Ishikawa (cell line): Measurements from ENCODE around the gene GEMIN8.

Experiments used
- CEBPB ChIP-seq: IDR thresholded peaks from 2 replicates; pipeline ENCODE4 v1.6.1; 2012
- CREB1 ChIP-seq: IDR thresholded peaks from 2 replicates; pipeline ENCODE4 v1.6.1; 2012; ENCODE audit warnings: low read depth
- EGR1 ChIP-seq: IDR thresholded peaks from 2 replicates; pipeline ENCODE4 v1.6.1; 2012
- EP300 ChIP-seq: IDR thresholded peaks from 2 replicates; pipeline ENCODE4 v1.6.1; 2012; ENCODE audit warnings: borderline replicate concordance
- MAX ChIP-seq: IDR thresholded peaks from 2 replicates; pipeline ENCODE4 v1.6.1; 2012
- NFIC ChIP-seq: IDR thresholded peaks from 2 replicates; pipeline ENCODE4 v1.6.1; 2012
- RAD21 ChIP-seq: IDR thresholded peaks from 2 replicates; pipeline ENCODE4 v1.6.1; 2012; ENCODE audit warnings: low read depth
- TAF1 ChIP-seq: IDR thresholded peaks from 2 replicates; pipeline ENCODE4 v1.6.1; 2012; ENCODE audit warnings: low read depth, mild to moderate bottlenecking
- TCF12 ChIP-seq: IDR thresholded peaks from 2 replicates; pipeline ENCODE4 v1.6.1; 2012; ENCODE audit warnings: low read depth
- USF1 ChIP-seq: IDR thresholded peaks from 2 replicates; pipeline ENCODE4 v1.6.1; 2012

DNA sequence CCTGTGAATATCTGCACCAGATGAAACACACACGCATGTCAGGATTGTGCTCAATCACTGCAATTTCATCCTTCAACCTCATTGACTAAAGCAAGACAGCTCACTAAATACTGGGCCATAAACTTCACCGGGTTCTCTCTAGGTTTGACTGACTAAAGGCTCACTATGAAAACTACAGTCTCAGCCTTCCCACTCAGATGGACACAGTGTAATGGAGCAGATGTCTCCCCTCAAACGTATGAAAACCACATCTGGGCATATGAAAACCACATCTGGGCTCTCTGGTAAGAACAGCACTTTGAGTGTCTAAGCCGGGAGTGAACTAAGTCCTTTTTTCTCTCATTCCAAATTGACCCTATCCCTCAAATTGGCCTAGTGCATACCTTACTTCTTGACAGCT, 15.2 kb downstream of the GEMIN8 start:
- no peak for TF ChIP-seq RAD21
- TF ChIP-seq CREB1, result no peak
- no peak for TF ChIP-seq EGR1
- TF ChIP-seq CEBPB, result no peak
- no peak for TF ChIP-seq TAF1
- no peak for TF ChIP-seq USF1
- TF ChIP-seq EP300, result no peak
- TF ChIP-seq MAX, result no peak
- no peak for TF ChIP-seq TCF12
- no peak for TF ChIP-seq NFIC
